DMS53 treated with DMSO at 0.1 percent for 48 hours (cell line): ENCODE results near the gene EGR1.
"Not testable (repeated sequence)": the region's sequence is repeated elsewhere in the genome, so short reads cannot be mapped to it uniquely, and the experiment has no call there.

Source experiments
- DNase-seq: peaks from one replicate; lab custom pipeline; 2025; ENCODE audit not compliant: unreplicated experiment; lab: John Stamatoyannopoulos, UW

Gene EGR1

GRCh38 chr5:138506370-138507306 is 41.4 kb downstream of the EGR1 start:
- no peak for DNase-seq

- DNase-seq, result not testable (repeated sequence)
Observed at GRCh38 chr5:138507485-138507884, 42.2 kb downstream of the EGR1 start.

GRCh38 chr5:138508958-138509357 is 43.7 kb downstream of the EGR1 start:
- DNase-seq, result no peak

DNA sequence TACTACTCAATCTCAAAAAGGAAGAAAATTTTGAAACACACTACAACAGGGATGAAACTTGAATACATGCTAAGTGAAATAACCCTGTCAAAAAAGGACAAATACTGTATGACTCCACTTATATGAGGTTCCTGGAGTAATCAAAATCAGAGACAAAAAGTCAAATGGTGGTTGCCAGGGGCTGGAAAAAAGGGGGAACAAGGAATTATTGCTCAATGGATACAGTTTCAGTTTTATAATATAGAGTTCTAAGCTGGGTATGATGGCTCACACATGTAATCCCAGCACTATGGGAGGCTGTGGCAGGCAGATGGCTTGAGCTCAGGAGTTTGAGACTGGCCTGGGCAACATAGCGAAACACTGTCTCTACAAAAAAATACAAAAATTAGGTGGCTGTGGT is 48.7 kb downstream of the EGR1 start:
- no peak for DNase-seq

DNA sequence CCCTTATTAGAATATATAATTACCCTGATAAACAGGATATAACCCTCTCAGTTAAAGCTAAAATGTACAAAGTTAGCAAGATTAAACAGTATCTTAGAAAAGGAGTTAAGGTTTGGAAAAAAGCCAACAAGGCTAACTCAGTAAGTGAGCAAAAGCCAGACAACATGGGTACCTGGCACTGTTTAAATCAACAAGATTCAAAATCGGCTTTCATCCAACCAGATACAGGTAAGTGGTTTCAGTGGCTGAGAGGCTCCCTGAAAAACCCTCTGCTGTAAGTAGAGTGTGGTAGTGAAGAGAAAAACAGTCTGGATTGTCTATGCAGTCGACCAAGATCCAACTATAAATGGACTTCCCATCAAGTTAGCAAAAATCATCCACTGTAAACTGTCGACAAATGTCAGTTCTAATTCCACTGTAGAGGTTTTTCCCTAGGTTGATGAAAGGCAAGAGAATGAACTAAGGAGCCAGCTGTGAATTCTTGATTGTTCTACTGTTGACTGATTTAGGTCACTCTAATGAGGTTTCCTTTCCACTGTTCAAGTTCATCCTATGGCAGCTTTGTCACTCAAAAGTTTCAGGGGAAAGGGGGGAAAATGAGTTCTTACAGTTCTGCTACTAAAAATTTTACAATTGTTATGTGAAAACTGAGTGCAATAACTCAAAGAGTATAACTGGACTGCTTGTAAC is 50.4 kb downstream of the EGR1 start:
- no peak for DNase-seq

DNA sequence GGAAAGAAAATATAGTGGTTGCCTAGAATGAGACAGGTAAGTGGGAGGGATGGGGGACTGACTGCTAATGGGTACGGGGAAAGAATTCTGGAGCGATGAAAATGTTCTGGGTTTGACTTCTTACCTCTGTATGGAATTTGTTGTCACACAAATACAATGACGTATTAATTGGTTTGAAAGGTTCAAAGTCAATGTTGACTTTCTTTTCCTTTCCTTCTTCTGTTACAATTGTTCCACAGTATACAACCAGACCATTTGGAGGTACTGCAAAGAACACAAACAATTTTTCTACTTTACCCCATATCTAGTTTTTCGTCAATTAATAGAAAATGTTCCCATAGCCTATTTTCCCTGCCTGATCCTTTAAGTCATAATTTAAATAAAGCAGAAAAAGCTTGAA is 52.2 kb downstream of the EGR1 start:
- DNase-seq, result no peak
